H9 (cell line): ENCODE measurements around the gene CRYAB. TPM values are rescaled to one million over a fixed set of nuclear protein-coding genes. Genes with fewer than 3 reads are reported as not detected.

Source experiments
- DNase-seq: peaks from one replicate; pipeline ENCODE4 v3.0.0-alpha.2; 2017
- H2AFZ ChIP-seq: one replicate; pipeline ENCODE4 v1.6.1; 2013; ENCODE audit warnings: mild to moderate bottlenecking, low read length, control low read depth, moderate library complexity
- H2AK5ac ChIP-seq: 2 replicates; pipeline ENCODE4 v1.6.1; 2013; ENCODE audit warnings: low read length, control low read depth, mixed read lengths; ENCODE audit not compliant: insufficient read length
- H2BK120ac ChIP-seq: one replicate; pipeline ENCODE4 v1.6.1; 2013; ENCODE audit warnings: low read depth, mild to moderate bottlenecking, low read length, control low read depth, inconsistent platforms; ENCODE audit not compliant: poor library complexity, severe bottlenecking
- H2BK12ac ChIP-seq: 2 replicates; pipeline ENCODE4 v1.6.1; 2013; ENCODE audit warnings: low read length, control low read depth, mixed read lengths, low read depth; ENCODE audit not compliant: insufficient read length
- H2BK15ac ChIP-seq: 2 replicates; pipeline ENCODE4 v1.6.1; 2013; ENCODE audit warnings: low read depth, low read length, control low read depth
- H2BK20ac ChIP-seq: one replicate; pipeline ENCODE4 v1.6.1; 2013; ENCODE audit warnings: low read depth, mild to moderate bottlenecking, low read length, control low read depth, inconsistent platforms; ENCODE audit not compliant: poor library complexity, severe bottlenecking
- H2BK5ac ChIP-seq: 2 replicates; pipeline ENCODE4 v1.6.1; 2013; ENCODE audit warnings: low read length, control low read depth, mixed read lengths; ENCODE audit not compliant: insufficient read length
- H3K14ac ChIP-seq: 2 replicates; pipeline ENCODE4 v1.6.1; 2013; ENCODE audit warnings: low read length, control low read depth; ENCODE audit not compliant: insufficient read depth
- H3K18ac ChIP-seq: 2 replicates; pipeline ENCODE4 v1.6.1; 2013; ENCODE audit warnings: low read depth, mild to moderate bottlenecking, mixed read lengths, low read length, control low read depth; ENCODE audit not compliant: insufficient read length
- H3K23ac ChIP-seq: 2 replicates; pipeline ENCODE4 v1.6.1; 2013; ENCODE audit warnings: low read length, control low read depth, mixed read lengths, low read depth; ENCODE audit not compliant: insufficient read length
- H3K23me2 ChIP-seq: 2 replicates; pipeline ENCODE4 v1.6.1; 2013; ENCODE audit warnings: low read depth, mild to moderate bottlenecking, mixed read lengths, low read length, control low read depth; ENCODE audit not compliant: insufficient read length, poor library complexity, severe bottlenecking
- H3K27ac ChIP-seq: 2 replicates; pipeline ENCODE4 v1.5.1; 2013; ENCODE audit warnings: low read length, control low read depth, mixed read lengths, low read depth; ENCODE audit not compliant: insufficient read length
- H3K27me3 ChIP-seq: 2 replicates; pipeline ENCODE4 v1.6.1; 2013; ENCODE audit warnings: low read length, control low read depth, inconsistent platforms; ENCODE audit not compliant: insufficient read depth
- H3K4ac ChIP-seq: 2 replicates; pipeline ENCODE4 v1.6.1; 2013; ENCODE audit warnings: low read depth, mild to moderate bottlenecking, control low read depth, inconsistent platforms, low read length, moderate library complexity
- H3K4me1 ChIP-seq: 2 replicates; pipeline ENCODE4 v1.6.1; 2013; ENCODE audit warnings: low read length, control low read depth, inconsistent platforms; ENCODE audit not compliant: insufficient read depth
- H3K4me2 ChIP-seq: 2 replicates; pipeline ENCODE4 v1.6.1; 2013; ENCODE audit warnings: low read length, control low read depth, mixed read lengths; ENCODE audit not compliant: insufficient read length, insufficient read depth
- H3K56ac ChIP-seq: 2 replicates; pipeline ENCODE4 v1.6.1; 2013; ENCODE audit warnings: low read depth, mild to moderate bottlenecking, mixed read lengths, low read length, control low read depth; ENCODE audit not compliant: insufficient read length
- H3K79me1 ChIP-seq: 2 replicates; pipeline ENCODE4 v1.6.1; 2013; ENCODE audit warnings: low read depth, mild to moderate bottlenecking, moderate library complexity, low read length, control low read depth, inconsistent platforms; ENCODE audit not compliant: insufficient read depth, poor library complexity, severe bottlenecking
- H3K79me2 ChIP-seq: 2 replicates; pipeline ENCODE4 v1.6.1; 2013; ENCODE audit warnings: low read length, control low read depth, inconsistent platforms; ENCODE audit not compliant: insufficient read depth
- H3K9ac ChIP-seq: 2 replicates; pipeline ENCODE4 v1.6.1; 2013; ENCODE audit warnings: low read length, control low read depth, mixed read lengths; ENCODE audit not compliant: insufficient read length; ENCODE audit errors: extremely low read depth
- H3K9me3 ChIP-seq: one replicate; pipeline ENCODE4 v1.6.1; 2013; ENCODE audit warnings: low read depth, low read length, inconsistent platforms; ENCODE audit not compliant: control insufficient read depth
- H3T11ph ChIP-seq: one replicate; pipeline ENCODE4 v1.6.1; 2013; ENCODE audit warnings: mild to moderate bottlenecking, low read length, control low read depth, inconsistent platforms
- H4K20me1 ChIP-seq: one replicate; pipeline ENCODE4 v1.6.1; 2013; ENCODE audit not compliant: control insufficient read depth, insufficient read length, insufficient read depth
- H4K5ac ChIP-seq: 2 replicates; pipeline ENCODE4 v1.6.1; 2013; ENCODE audit warnings: low read depth, mild to moderate bottlenecking, mixed read lengths, low read length, control low read depth; ENCODE audit not compliant: insufficient read length
- H4K8ac ChIP-seq: replicated peaks from 2 replicates; pipeline ENCODE4 v1.6.1; 2013; ENCODE audit warnings: low read length, control low read depth, mixed read lengths, low read depth; ENCODE audit not compliant: insufficient read length
- H4K91ac ChIP-seq: 2 replicates; pipeline ENCODE4 v1.6.1; 2013; ENCODE audit warnings: low read depth, mild to moderate bottlenecking, moderate library complexity, mixed read lengths, low read length, control low read depth; ENCODE audit not compliant: insufficient read length
- H3K27ac Mint-ChIP-seq, 3 experiments: 2 replicates in 2 of 3; 3 replicates in 1 of 3; pipeline ENCODE4 v1.8.0; 2020 to 2021; ENCODE audit warnings: mixed read lengths in 3 of 3, mild to moderate bottlenecking in 1 of 3, moderate library complexity in 1 of 3
- H3K27me3 Mint-ChIP-seq: 2 replicates; pipeline ENCODE4 v1.8.0; 2021; ENCODE audit warnings: low read depth, mild to moderate bottlenecking, moderate library complexity, mixed read lengths
- H3K36me3 Mint-ChIP-seq, 3 experiments: 2 replicates in 2 of 3; 3 replicates in 1 of 3; pipeline ENCODE4 v1.8.0; 2020 to 2021; ENCODE audit warnings: low read depth in 3 of 3, mixed read lengths in 3 of 3; ENCODE audit not compliant: insufficient read depth in 1 of 3
- H3K4me1 Mint-ChIP-seq, 2 experiments: 2 replicates each; pipeline ENCODE4 v1.8.0; 2020; ENCODE audit warnings: mixed read lengths in 2 of 2
- H3K4me3 Mint-ChIP-seq, 2 experiments: 2 replicates in 1 of 2; 3 replicates in 1 of 2; pipeline ENCODE4 v1.8.0; 2020 to 2021; ENCODE audit warnings: mild to moderate bottlenecking in 2 of 2, mixed read lengths in 2 of 2, moderate library complexity in 1 of 2
- H3K9me3 Mint-ChIP-seq, 2 experiments: 2 replicates in 1 of 2; 3 replicates in 1 of 2; pipeline ENCODE4 v1.8.0; 2020; ENCODE audit warnings: mild to moderate bottlenecking in 2 of 2, mixed read lengths in 2 of 2, moderate library complexity in 1 of 2
- WGBS: extraction: QIAGEN DNeasy Blood & Tissue Kit; methylation state at CpG from one replicate; pipeline ENCODE4 v1.1.7; 2013; ENCODE audit warnings: missing lambda C conversion rate, low lambda C conversion rate, mixed read lengths; ENCODE audit not compliant: insufficient read length; ENCODE audit errors: extremely low coverage; 5-methylcytosine and 5-hydroxymethylcytosine counted together
- total RNA-seq: library from RNA; stranded (reverse); gene quantifications from 2 replicates; pipeline ENCODE4 v1.2.1, GENCODE V29; 2021
- TF ChIP-seq, protein P1 (sequence below): fragments of 200-600 bp; sonication (generic); conservative IDR thresholded peaks from 3 replicates; pipeline ENCODE4 v1.8.0; 2021; ENCODE audit warnings: antibody characterized with exemption, mild to moderate bottlenecking

CRYAB gene
- total RNA-seq, 1 experiment from 2014 or later: not detected

DNA sequence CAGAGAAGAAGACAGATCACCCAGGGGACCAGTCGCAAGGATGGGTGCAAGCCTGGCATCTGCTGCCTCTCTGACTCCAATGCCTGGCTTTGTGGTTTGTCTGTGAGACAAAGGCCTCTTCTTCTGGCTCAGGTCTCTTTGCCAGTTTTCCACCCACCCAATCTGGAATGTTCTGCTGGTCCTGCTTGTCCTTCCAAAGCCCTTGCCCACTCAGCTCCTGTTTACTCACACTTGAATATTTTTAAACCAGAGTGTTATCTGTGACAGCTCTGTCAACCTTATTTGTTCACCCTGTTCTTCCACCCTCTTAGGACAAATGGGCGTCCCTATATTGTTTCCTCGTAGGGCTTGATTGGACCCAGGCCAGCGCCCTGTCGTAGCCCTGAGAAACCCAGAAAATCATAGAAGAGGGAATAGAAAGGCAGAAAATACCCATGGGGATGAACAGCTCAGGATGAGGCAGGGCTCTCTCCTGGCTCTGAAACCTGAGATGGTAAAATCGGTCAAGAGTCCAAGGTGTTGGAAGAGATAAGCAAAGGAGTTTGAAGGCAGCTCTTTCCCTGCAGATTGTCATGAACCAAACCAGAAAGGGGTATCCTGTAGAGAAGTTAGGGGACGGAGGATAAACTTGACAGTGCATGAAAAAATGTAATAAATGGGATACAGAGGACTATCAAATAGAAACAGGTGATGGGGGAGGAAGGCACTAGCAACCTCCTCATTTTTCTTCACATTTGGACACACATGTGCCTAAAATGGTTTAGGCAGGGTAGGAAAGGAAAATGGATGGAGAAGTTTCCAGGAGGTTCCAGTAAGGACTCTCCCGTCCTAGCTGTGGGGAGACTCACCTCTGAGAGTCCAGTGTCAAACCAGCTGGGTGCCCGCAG lies 651 bp downstream of the CRYAB start:
- Mint-ChIP-seq H3K36me3 (no peaks in the 10 kb centered on the region), H3K4me1 (peaks cover 16 to 31% of the 10 kb centered on the region in 2 experiments), H3K4me3 (no peak overlapping the region; a peak in 1 of 5 replicates), H3K27ac (no peak overlapping the region; a peak in 1 of 7 replicates), H3K27me3 (no peaks in the 10 kb centered on the region), H3K9me3 (no peaks in the 10 kb centered on the region)
- Histone ChIP-seq H2AFZ (no peak overlapping the region), H3K23ac (no peak overlapping the region), H4K20me1 (no peaks in the 10 kb centered on the region), H2BK20ac (no peak overlapping the region), H3K56ac (no peak overlapping the region), H3T11ph (no peak overlapping the region), H2BK5ac (no peak overlapping the region), H3K23me2 (no peaks in the 10 kb centered on the region), H3K4ac (no peak overlapping the region), H4K8ac (no peak overlapping the region), H3K4me2 (no peak overlapping the region), H3K4me1 (0 out of 2 replicates have a peak, but pooled peaks cover 2% of the 10 kb centered on the region), H2BK120ac (no peak overlapping the region), H3K27ac (no peak overlapping the region), H2BK15ac (no peak overlapping the region), H3K27me3 (no peaks in the 10 kb centered on the region), H3K14ac (no peak overlapping the region), H4K91ac (no peak overlapping the region), H3K9me3 (no peaks in the 10 kb centered on the region), H3K79me1 (no peaks in the 10 kb centered on the region), H3K79me2 (no peaks in the 10 kb centered on the region), H4K5ac (no peak overlapping the region), H2AK5ac (no peak overlapping the region), H3K9ac (no peak overlapping the region), H2BK12ac (no peak overlapping the region), H3K18ac (no peak overlapping the region)
- TF ChIP-seq, protein P1, sequence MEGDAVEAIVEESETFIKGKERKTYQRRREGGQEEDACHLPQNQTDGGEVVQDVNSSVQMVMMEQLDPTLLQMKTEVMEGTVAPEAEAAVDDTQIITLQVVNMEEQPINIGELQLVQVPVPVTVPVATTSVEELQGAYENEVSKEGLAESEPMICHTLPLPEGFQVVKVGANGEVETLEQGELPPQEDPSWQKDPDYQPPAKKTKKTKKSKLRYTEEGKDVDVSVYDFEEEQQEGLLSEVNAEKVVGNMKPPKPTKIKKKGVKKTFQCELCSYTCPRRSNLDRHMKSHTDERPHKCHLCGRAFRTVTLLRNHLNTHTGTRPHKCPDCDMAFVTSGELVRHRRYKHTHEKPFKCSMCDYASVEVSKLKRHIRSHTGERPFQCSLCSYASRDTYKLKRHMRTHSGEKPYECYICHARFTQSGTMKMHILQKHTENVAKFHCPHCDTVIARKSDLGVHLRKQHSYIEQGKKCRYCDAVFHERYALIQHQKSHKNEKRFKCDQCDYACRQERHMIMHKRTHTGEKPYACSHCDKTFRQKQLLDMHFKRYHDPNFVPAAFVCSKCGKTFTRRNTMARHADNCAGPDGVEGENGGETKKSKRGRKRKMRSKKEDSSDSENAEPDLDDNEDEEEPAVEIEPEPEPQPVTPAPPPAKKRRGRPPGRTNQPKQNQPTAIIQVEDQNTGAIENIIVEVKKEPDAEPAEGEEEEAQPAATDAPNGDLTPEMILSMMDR: no peak
- DNase-seq: no peak
- no CpG with 5 or more reads among the region's 9 CpGs for WGBS
